Activated naive CD4-positive, alpha-beta T cell treated with anti-CD3 and anti-CD28 coated beads for 36 hours (primary cell): Measurements from ENCODE around the gene NFX1. TPM values are rescaled to one million over a fixed set of nuclear protein-coding genes. Genes with fewer than 3 reads are reported as not detected.

Experiments used
- CTCF ChIA-PET: fragments of 350-600 bp; sonication (Branson Sonifier 250); formaldehyde crosslinking; loops from one replicate; lab custom pipeline; 2021; ENCODE audit warnings: antibody characterized with exemption; lab: Charles Lee
- DNase-seq: peaks from one replicate; pipeline ENCODE4 v3.0.0-alpha.2; 2020
- H3K27ac Mint-ChIP-seq: one replicate; pipeline ENCODE4 v1.8.0; 2021; ENCODE audit warnings: mild to moderate bottlenecking, mixed read lengths
- H3K27me3 Mint-ChIP-seq: one replicate; pipeline ENCODE4 v1.8.0; 2021; ENCODE audit warnings: low read depth, mixed read lengths
- H3K36me3 Mint-ChIP-seq: one replicate; pipeline ENCODE4 v1.8.0; 2021; ENCODE audit warnings: low read depth, mixed read lengths
- H3K4me1 Mint-ChIP-seq: one replicate; pipeline ENCODE4 v1.8.0; 2021; ENCODE audit warnings: low read depth, mixed read lengths
- H3K4me3 Mint-ChIP-seq: one replicate; pipeline ENCODE4 v1.8.0; 2021; ENCODE audit warnings: mild to moderate bottlenecking, moderate library complexity, mixed read lengths
- H3K9me3 Mint-ChIP-seq: one replicate; pipeline ENCODE4 v1.8.0; 2021; ENCODE audit warnings: mixed read lengths
- intact Hi-C: fragments of 100-400 bp; cut with micrococcal nuclease; formaldehyde crosslinking; loops from one replicate; pipeline ENCODE4 v1.15.1; 2023
- total RNA-seq, 2 experiments: library from RNA; stranded (reverse); gene quantifications; one replicate each; pipeline ENCODE4 v1.2.3, GENCODE V29; 2021

The NFX1 gene
- total RNA-seq, 2 experiments from 2014 or later: 32.4 to 32.6 TPM

- peak overlapping the region; percentile 87 for H3K4me3 Mint-ChIP-seq
- H3K27ac Mint-ChIP-seq: peak overlapping the region; percentile 99
- H3K27me3 Mint-ChIP-seq: no peaks in the 10 kb centered on the region
- no peaks in the 10 kb centered on the region for H3K9me3 Mint-ChIP-seq
- peaks cover 39% of the 10 kb centered on the region for H3K36me3 Mint-ChIP-seq
- intact Hi-C loops: loop anchor here (2.0 kb wide), 2 partner anchors 133 to 887 kb away; partner anchors contain the start of gene UBAP1
- DNase-seq: no peak
- peaks cover 67% of the 10 kb centered on the region for H3K4me1 Mint-ChIP-seq
- CTCF ChIA-PET: interaction anchor here (1.3 kb wide), 1 partner anchor 11 kb away, joined by 5 read pairs; no protein-coding TSS in a partner anchor
These were observed 1.6 kb downstream of the NFX1 start for GRCh38 chr9:33291901-33292300.

DNA sequence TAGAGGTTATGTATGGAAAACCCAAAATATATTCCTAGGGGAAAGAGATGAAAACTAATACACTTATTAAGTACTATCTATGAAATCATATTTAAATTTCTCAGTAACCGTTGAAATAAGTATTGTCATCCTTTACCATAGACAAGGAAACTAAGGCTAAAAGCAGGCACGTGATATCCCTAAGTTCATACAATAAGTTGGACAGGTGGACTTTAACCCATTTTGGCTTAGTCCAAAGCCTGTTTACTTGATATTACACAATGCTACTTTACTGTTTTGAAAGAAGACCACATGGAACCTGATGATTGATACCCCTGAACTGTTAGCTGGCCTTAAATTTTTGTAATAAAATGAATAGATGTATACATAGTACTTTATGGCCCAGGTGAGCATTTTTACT lies 3.5 kb downstream of the NFX1 start:
- Mint-ChIP-seq H3K27ac (peak overlapping the region; percentile 51), H3K4me1 (peaks cover 77% of the 10 kb centered on the region), H3K9me3 (no peaks in the 10 kb centered on the region), H3K4me3 (no peak overlapping the region), H3K36me3 (peaks cover 56% of the 10 kb centered on the region), H3K27me3 (no peaks in the 10 kb centered on the region)
- intact Hi-C loops: no loop called here
- DNase-seq: no peak
- CTCF ChIA-PET: no interaction called here

GRCh38 chr9:33294670-33295432 lies 4.5 kb downstream of the NFX1 start:
- Mint-ChIP-seq H3K9me3 (no peaks in the 10 kb centered on the region), H3K4me1 (peaks cover 85% of the 10 kb centered on the region), H3K36me3 (peaks cover 64% of the 10 kb centered on the region), H3K4me3 (peak overlapping the region; percentile 33), H3K27me3 (no peaks in the 10 kb centered on the region), H3K27ac (peak overlapping the region; percentile 77)
- CTCF ChIA-PET: no interaction called here
- peak; percentile 18 for DNase-seq
- intact Hi-C loops: no loop called here

DNA sequence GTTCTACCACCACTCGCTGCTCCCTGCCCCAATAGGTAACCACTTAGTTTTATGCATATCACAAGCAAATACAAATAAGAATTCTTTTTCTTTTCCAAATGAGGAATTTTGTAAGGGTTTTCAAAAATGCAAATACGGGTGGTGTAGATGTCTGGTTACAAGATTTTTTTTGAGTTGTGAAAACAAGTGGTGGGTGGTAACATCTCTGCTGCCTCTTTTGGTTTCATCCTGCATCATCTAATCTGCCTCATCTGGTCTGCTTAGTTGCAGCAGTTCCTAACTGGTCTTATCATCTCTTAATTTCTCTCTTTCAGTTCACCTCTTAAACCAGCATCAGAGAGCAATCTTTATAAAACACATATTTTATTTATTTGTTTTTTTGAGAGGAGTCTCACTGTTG lies 5.3 kb downstream of the NFX1 start:
- Mint-ChIP-seq H3K27ac (peak overlapping the region; percentile 77), H3K36me3 (peaks cover 66% of the 10 kb centered on the region), H3K27me3 (no peaks in the 10 kb centered on the region), H3K9me3 (no peaks in the 10 kb centered on the region), H3K4me3 (peak overlapping the region; percentile 38), H3K4me1 (peaks cover 87% of the 10 kb centered on the region)
- CTCF ChIA-PET: interaction anchor here (1.5 to 1.6 kb wide), 2 partner anchors 11 to 22 kb away, joined by 4 to 5 read pairs; no protein-coding TSS in a partner anchor
- intact Hi-C loops: no loop called here
- peak; percentile 44 for DNase-seq

DNA sequence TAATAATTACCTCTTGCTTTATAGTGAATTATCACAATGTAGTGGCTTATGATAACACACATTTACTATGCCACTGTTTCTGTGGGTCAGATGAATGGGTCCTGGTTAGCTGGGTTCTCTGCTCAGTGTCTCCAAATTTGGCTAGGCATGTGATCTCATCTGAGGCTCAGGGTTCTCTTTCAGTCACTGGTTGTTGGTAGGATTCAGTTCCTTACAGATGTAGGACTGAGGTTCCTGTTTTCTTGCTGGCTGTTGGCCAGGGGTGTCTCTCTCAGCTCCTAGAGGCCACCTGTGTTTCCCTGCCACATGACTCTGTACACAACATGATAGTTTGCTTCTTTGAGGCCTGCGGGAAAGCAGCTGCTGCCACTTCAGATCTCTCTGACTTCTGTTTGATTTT lies 7.1 kb downstream of the NFX1 start:
- peak; percentile 60 for DNase-seq
- Mint-ChIP-seq H3K36me3 (peaks cover 61% of the 10 kb centered on the region), H3K27me3 (no peaks in the 10 kb centered on the region)

DNA sequence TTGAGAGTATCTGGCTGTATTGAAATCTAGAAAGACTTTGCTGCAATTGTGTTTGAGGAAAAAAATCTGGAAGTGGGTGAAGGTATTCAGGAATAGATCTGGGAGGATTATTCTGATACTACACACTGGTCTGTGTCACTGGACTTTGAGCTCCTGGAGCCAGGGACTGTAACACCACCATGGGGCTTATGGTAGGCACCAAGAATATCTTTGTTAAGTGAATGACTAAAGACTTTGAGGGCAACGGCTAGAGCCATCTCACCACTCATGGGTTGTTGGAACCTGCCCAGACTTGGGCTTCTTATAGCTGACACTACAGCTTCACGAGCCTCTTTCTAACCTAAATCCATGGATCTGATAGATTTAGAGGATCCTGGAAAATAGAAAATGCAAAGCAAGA lies 10.2 kb downstream of the NFX1 start:
- H3K9me3 Mint-ChIP-seq: no peaks in the 10 kb centered on the region
- H3K36me3 Mint-ChIP-seq: peaks cover 51% of the 10 kb centered on the region
- intact Hi-C loops: no loop called here
- peak overlapping the region; percentile 4 for H3K27ac Mint-ChIP-seq
- H3K4me1 Mint-ChIP-seq: peaks cover 52% of the 10 kb centered on the region
- no peak for DNase-seq
- H3K4me3 Mint-ChIP-seq: no peak overlapping the region
- H3K27me3 Mint-ChIP-seq: no peaks in the 10 kb centered on the region
- CTCF ChIA-PET: no interaction called here

More for the DNA sequence above, 7.1 kb downstream of the NFX1 start:
- CTCF ChIA-PET: interaction anchor here (0.9 to 3.5 kb wide), 5 partner anchors 9 to 78 kb away, joined by 3 to 13 read pairs (median 4); no protein-coding TSS in a partner anchor
- peaks cover 77% of the 10 kb centered on the region for H3K4me1 Mint-ChIP-seq
- H3K9me3 Mint-ChIP-seq: no peaks in the 10 kb centered on the region
- intact Hi-C loops: no loop called here
- H3K27ac Mint-ChIP-seq: peak overlapping the region; percentile 77
- H3K4me3 Mint-ChIP-seq: peak overlapping the region; percentile 23

DNA sequence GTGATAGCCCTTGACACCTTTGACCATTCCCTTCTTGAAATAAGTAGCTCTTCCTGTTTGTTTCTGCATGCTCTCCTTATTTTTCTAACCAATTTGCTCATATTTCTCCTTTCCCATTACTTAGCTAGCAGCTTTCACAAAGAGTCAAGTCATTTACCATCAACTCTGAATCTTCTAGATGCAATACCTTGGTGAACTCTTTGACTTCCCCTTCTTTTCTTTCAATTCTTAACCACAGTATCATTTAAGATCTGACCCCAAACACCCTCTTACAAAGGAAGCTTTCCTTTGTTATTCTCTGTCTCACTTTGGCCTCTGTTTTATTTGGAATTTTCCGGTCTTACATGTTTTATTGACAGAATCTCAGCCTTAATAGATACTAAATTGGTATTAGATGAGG lies 14.0 kb downstream of the NFX1 start:
- H3K9me3 Mint-ChIP-seq: no peaks in the 10 kb centered on the region
- H3K4me3 Mint-ChIP-seq: no peak overlapping the region
- peaks cover 33% of the 10 kb centered on the region for H3K36me3 Mint-ChIP-seq
- CTCF ChIA-PET: interaction anchor here (1.4 kb wide), 1 partner anchor 142 kb away, joined by 3 read pairs; no protein-coding TSS in a partner anchor
- intact Hi-C loops: no loop called here
- DNase-seq: no peak
- peaks cover 16% of the 10 kb centered on the region for H3K4me1 Mint-ChIP-seq
- H3K27ac Mint-ChIP-seq: no peak overlapping the region
- H3K27me3 Mint-ChIP-seq: no peaks in the 10 kb centered on the region

DNA sequence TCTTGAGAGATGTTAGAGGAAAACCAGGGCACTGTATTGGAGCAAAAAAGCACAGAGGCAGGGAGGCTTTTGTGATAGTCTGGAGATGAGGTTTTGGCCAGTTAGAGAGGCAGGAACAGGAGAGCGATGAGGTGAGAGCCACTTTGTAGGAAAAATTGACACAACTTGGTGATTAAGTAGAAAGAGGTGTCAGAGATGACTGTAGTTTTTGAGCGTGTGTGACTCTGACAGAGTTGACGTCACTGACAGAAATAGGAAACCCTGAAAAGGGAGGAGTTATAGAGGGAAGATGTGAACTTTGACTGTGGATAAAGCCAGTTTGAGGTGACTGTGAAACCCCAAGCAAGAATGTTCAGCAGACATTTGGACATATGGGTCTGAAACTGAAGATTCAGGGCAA lies 15.7 kb downstream of the NFX1 start:
- peak; percentile 69 for DNase-seq
- CTCF ChIA-PET: no interaction called here

DNA sequence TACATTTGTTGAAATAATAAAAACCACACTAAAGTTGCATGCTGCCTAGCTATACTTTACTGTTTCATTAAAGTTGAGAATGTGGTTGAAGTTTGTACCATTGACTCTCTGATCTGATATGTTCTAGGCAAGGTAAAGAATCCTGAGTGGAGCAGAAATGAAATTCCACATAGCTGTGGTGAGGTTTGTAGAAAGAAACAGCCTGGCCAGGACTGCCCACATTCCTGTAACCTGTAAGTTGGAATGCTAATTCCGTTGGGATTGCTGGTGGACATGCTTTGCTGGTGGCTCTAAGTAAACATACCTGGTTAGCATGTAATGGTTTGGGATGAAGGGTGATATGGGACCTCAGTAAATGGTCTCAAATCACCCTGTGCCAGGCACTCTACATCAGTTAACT lies 16.8 kb downstream of the NFX1 start:
- intact Hi-C loops: loop anchor here (5.0 kb wide), 2 partner anchors 140 to 230 kb away; partner anchors contain the start of genes B4GALT1 and SMU1
- Mint-ChIP-seq H3K27me3 (no peaks in the 10 kb centered on the region), H3K4me3 (peak overlapping the region; percentile 43), H3K9me3 (no peaks in the 10 kb centered on the region), H3K4me1 (peaks cover 10% of the 10 kb centered on the region), H3K27ac (peak overlapping the region; percentile 36), H3K36me3 (peaks cover 36% of the 10 kb centered on the region)
- CTCF ChIA-PET: interaction anchor here (1.0 kb wide), 1 partner anchor 11 kb away, joined by 5 read pairs; no protein-coding TSS in a partner anchor
- no peak for DNase-seq

More for the DNA sequence above, 15.7 kb downstream of the NFX1 start:
- intact Hi-C loops: loop anchor here (1.0 to 5.0 kb wide), 5 partner anchors 14 to 229 kb away; partner anchors contain the start of genes B4GALT1, BAG1, NFX1 and SMU1
- no peak overlapping the region for H3K27ac Mint-ChIP-seq
- H3K9me3 Mint-ChIP-seq: no peaks in the 10 kb centered on the region
- no peaks in the 10 kb centered on the region for H3K27me3 Mint-ChIP-seq
- peaks cover 10% of the 10 kb centered on the region for H3K4me1 Mint-ChIP-seq
- peaks cover 32% of the 10 kb centered on the region for H3K36me3 Mint-ChIP-seq
- H3K4me3 Mint-ChIP-seq: no peak overlapping the region

DNA sequence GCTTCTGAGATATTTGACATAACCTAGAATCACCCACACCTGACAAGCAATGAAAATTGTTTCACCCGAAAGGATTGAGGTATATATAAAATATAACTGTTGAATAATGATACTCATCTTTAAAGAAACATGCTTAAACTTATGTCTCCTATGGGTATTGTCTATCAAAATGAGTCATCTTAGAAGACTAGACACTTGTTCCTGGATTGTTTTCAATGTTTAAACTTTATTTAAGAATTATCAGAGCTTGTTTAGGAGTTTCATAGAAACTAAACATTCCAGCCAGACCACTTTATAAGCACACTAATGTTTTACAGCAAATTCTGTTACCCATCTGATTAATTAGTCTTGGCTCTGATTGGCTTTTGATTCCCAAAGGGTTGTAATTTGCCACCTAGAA lies 19.6 kb downstream of the NFX1 start:
- H3K9me3 Mint-ChIP-seq: no peaks in the 10 kb centered on the region
- intact Hi-C loops: loop anchor here (5.0 kb wide), 2 partner anchors 143 to 233 kb away; partner anchors contain the start of genes B4GALT1 and SMU1

GRCh38 chr9:33310748-33311147 lies 20.4 kb downstream of the NFX1 start:
- H3K4me3 Mint-ChIP-seq: no peak overlapping the region
- CTCF ChIA-PET: interaction anchor here (0.7 to 1.5 kb wide), 3 partner anchors 21 to 248 kb away, joined by 3 to 5 read pairs (median 4); partner anchors contain the start of gene NFX1
- H3K27me3 Mint-ChIP-seq: no peaks in the 10 kb centered on the region
- intact Hi-C loops: no loop called here
- H3K27ac Mint-ChIP-seq: no peak overlapping the region
- peaks cover 6% of the 10 kb centered on the region for H3K4me1 Mint-ChIP-seq
- peaks cover 50% of the 10 kb centered on the region for H3K36me3 Mint-ChIP-seq
- H3K9me3 Mint-ChIP-seq: no peaks in the 10 kb centered on the region
- DNase-seq: no peak

More for the DNA sequence above, 19.6 kb downstream of the NFX1 start:
- H3K36me3 Mint-ChIP-seq: peaks cover 43% of the 10 kb centered on the region
- H3K4me1 Mint-ChIP-seq: peaks cover 6% of the 10 kb centered on the region
- H3K27ac Mint-ChIP-seq: peak overlapping the region; percentile 46
- DNase-seq: no peak
- no peaks in the 10 kb centered on the region for H3K27me3 Mint-ChIP-seq
- CTCF ChIA-PET: interaction anchor here (0.6 to 1.5 kb wide), 4 partner anchors 13 to 41 kb away, joined by 3 to 5 read pairs (median 4); partner anchors contain the start of gene NFX1
- no peak overlapping the region for H3K4me3 Mint-ChIP-seq

GRCh38 chr9:33311953-33312352 lies 21.6 kb downstream of the NFX1 start:
- no peaks in the 10 kb centered on the region for H3K27me3 Mint-ChIP-seq
- CTCF ChIA-PET: interaction anchor here (0.5 kb wide), 1 partner anchor 691 kb away, joined by 4 read pairs; no protein-coding TSS in a partner anchor

More at GRCh38 chr9:33311953-33312352, 21.6 kb downstream of the NFX1 start:
- Mint-ChIP-seq H3K9me3 (no peaks in the 10 kb centered on the region), H3K36me3 (peaks cover 57% of the 10 kb centered on the region), H3K4me3 (no peak overlapping the region), H3K27ac (peak overlapping the region; percentile 65), H3K4me1 (peaks cover 6% of the 10 kb centered on the region)
- intact Hi-C loops: no loop called here
- DNase-seq: no peak
